ENCODE data around the gene COL23A1.

COL23A1 gene

GRCh38 chr5:178532666-178533065 is 57.5 kb downstream of the COL23A1 start:
- TF ChIP-seq CTCF (IDR thresholded peaks at IDR 0.05; ENCODE audit: borderline replicate concordance, control extremely low read depth, extremely low read depth, insufficient read depth, missing control alignments): no peak
- in situ Hi-C loops (cut with MboI; ENCODE audit: low sequenced_read_pairs, unreplicated experiment): no loop called here
- DNase-seq (ENCODE audit: low spot score): no peak

DNA sequence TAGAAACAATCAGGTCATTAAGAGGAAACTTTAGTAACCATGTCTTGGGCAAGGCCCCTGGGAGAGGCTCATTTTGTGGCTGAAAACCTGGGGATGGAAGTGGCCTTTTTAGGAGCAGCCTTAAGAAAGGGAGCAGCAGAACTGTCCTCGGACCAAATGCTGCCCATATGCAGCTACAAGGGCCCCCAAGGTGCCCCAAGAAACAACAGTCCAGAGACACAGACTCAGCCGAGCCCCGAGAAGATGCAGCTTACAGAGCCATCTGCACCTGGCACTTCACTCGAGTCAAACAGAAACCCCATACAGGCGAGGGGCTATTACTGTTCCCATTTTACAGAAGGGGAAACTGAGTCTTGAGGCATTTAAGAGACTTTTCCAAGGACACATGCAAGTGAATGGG is 58.0 kb downstream of the COL23A1 start:
- TF ChIP-seq CTCF (IDR thresholded peaks at IDR 0.05; ENCODE audit: borderline replicate concordance, control extremely low read depth, extremely low read depth, insufficient read depth, missing control alignments): no peak
- in situ Hi-C loops (cut with MboI; ENCODE audit: low sequenced_read_pairs, unreplicated experiment): no loop called here
- DNase-seq (ENCODE audit: low spot score): no peak

DNA sequence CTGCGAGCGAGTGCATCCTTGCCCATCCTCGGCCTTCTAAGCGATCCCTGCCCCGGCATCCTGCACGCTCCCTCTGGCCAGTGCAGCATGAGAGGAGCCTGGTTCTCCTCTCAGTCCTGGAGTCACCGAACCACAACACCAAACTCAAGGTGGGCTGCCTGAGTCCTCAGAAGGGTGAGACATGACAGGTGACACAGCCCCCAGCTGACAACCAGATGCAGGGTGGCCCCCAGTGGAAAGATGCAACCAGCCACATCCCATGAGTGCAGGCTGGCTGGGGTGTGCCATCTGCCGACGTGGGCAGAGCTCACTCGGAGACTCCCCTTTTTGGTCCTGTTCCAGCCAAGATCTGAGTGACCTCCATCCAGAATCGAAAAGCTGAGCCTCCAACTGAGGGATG is 58.4 kb downstream of the COL23A1 start:
- in situ Hi-C loops (cut with MboI; ENCODE audit: low sequenced_read_pairs, unreplicated experiment): no loop called here
- no peak for TF ChIP-seq CTCF (IDR thresholded peaks at IDR 0.05; ENCODE audit: borderline replicate concordance, control extremely low read depth, extremely low read depth, insufficient read depth, missing control alignments)

DNA sequence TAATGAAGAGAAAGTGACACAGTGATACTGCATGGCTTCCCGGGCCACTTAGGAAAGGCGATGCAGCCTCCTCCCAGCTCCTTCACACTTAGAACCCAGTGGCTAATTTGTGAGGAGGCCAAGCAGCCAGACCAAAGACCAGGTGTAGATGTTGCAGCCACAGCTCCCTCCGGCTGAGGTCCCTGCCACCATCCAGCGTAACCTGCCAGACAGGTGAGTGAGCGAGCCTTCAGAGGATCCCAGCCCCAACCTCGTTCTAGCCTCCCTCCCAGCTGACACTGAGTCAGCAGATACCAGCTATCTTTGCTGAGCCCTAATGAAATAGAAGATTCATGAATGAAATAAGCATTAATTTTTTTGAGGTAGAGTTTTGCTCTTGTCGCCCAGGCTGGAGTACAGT is 59.7 kb downstream of the COL23A1 start:
- no peak for TF ChIP-seq CTCF (IDR thresholded peaks at IDR 0.05; ENCODE audit: borderline replicate concordance, control extremely low read depth, extremely low read depth, insufficient read depth, missing control alignments)
- in situ Hi-C loops (cut with MboI; ENCODE audit: low sequenced_read_pairs, unreplicated experiment): no loop called here
- no peak for DNase-seq (ENCODE audit: low spot score)

More for the DNA sequence above, 58.4 kb downstream of the COL23A1 start:
- no peak for DNase-seq (ENCODE audit: low spot score)

- DNase-seq (ENCODE audit: low spot score): no peak
Measured at GRCh38 chr5:178529080-178529479, 61.1 kb downstream of the COL23A1 start.

GRCh38 chr5:178527458-178528307 is 62.5 kb downstream of the COL23A1 start:
- no peak for DNase-seq (ENCODE audit: low spot score)
- no peak for TF ChIP-seq CTCF (IDR thresholded peaks at IDR 0.05; ENCODE audit: borderline replicate concordance, control extremely low read depth, extremely low read depth, insufficient read depth, missing control alignments)
- in situ Hi-C loops (cut with MboI; ENCODE audit: low sequenced_read_pairs, unreplicated experiment): no loop called here

More at GRCh38 chr5:178529080-178529479, 61.1 kb downstream of the COL23A1 start:
- in situ Hi-C loops (cut with MboI; ENCODE audit: low sequenced_read_pairs, unreplicated experiment): no loop called here
- no peak for TF ChIP-seq CTCF (IDR thresholded peaks at IDR 0.05; ENCODE audit: borderline replicate concordance, control extremely low read depth, extremely low read depth, insufficient read depth, missing control alignments)
